Vagina (tissue), 2 donors: Measurements from ENCODE around the gene SHTN1.

Experiments
- POLR2A ChIP-seq, 2 donors: fragments of 450-650 bp; IDR thresholded peaks; one replicate each; pipeline ENCODE4 v1.6.1; 2017; ENCODE audit warnings: antibody characterized with exemption in 2 of 2, mild to moderate bottlenecking in 2 of 2, moderate library complexity in 2 of 2
- POLR2AphosphoS5 ChIP-seq, 2 donors: sonication (generic); formaldehyde crosslinking; IDR thresholded peaks; one replicate each; pipeline ENCODE4 v1.9.0; 2017; ENCODE audit warnings: antibody characterized with exemption in 2 of 2, mild to moderate bottlenecking in 2 of 2, low read depth in 1 of 2; ENCODE audit not compliant: insufficient read depth in 1 of 2
- TF ChIP-seq, protein P1 (sequence below), 3 experiments: fragments of 450-650 bp in 2 of 3; fragments of 200-600 bp in 1 of 3; sonication (generic) in 1 of 3; IDR thresholded peaks; one replicate each; pipeline ENCODE4 v1.5.1; 2017 to 2019; ENCODE audit warnings: antibody characterized with exemption in 3 of 3, mild to moderate bottlenecking in 2 of 3, moderate library complexity in 2 of 3

DNA sequence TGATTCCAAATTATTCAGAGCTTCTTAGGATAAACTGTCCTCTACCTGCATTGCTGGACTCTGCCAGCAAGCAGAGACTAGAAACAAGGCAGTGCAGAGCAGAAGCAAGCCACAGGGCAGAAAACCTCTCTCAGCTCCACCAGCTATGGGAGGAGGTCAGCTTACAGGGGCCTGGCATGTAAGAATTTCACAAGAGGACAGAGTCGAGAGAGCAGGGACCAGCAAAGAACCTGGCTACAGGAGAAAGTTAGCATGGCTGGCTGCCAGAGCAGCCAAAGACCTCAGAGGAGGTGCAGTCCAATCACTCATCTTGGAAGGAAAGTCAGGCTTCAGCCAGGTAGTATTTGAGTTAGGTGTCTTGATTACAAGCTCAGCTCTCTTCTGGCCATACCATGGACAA, 92.8 kb downstream of the SHTN1 start:
- TF ChIP-seq, protein P1, sequence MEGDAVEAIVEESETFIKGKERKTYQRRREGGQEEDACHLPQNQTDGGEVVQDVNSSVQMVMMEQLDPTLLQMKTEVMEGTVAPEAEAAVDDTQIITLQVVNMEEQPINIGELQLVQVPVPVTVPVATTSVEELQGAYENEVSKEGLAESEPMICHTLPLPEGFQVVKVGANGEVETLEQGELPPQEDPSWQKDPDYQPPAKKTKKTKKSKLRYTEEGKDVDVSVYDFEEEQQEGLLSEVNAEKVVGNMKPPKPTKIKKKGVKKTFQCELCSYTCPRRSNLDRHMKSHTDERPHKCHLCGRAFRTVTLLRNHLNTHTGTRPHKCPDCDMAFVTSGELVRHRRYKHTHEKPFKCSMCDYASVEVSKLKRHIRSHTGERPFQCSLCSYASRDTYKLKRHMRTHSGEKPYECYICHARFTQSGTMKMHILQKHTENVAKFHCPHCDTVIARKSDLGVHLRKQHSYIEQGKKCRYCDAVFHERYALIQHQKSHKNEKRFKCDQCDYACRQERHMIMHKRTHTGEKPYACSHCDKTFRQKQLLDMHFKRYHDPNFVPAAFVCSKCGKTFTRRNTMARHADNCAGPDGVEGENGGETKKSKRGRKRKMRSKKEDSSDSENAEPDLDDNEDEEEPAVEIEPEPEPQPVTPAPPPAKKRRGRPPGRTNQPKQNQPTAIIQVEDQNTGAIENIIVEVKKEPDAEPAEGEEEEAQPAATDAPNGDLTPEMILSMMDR (IDR thresholded peaks at IDR 0.05), result no peak
- TF ChIP-seq POLR2A (IDR thresholded peaks at IDR 0.05), result no peak
- no peak for TF ChIP-seq POLR2AphosphoS5 (IDR thresholded peaks at IDR 0.05; ENCODE audit: insufficient read depth in 1 of 2, low read depth in 1 of 2)
